Gastroesophageal sphincter (tissue), 4 donors: Measurements from ENCODE around the gene SYNPR. TPM values are rescaled to one million over a fixed set of nuclear protein-coding genes. Genes with fewer than 3 reads are reported as not detected.

Source experiments
- ATAC-seq: fragments of 150-250 bp; one replicate; pipeline ENCODE4 v1.9.1; 2016; ENCODE audit warnings: mild to moderate bottlenecking, moderate library complexity
- H3K27ac ChIP-seq, 4 donors: fragments of 200-600 bp; sonication (generic) in 3 of 4; 1 replicate in 3 of 4; 2 replicates in 1 of 4; pipeline ENCODE4 v1.5.1; 2016 to 2019
- H3K27me3 ChIP-seq: fragments of 200-600 bp; sonication (generic); one replicate; pipeline ENCODE4 v1.5.1; 2019
- H3K36me3 ChIP-seq, 2 donors: fragments of 200-600 bp; sonication (generic); one replicate each; pipeline ENCODE4 v1.5.1; 2019; ENCODE audit warnings: control low read depth in 1 of 2
- H3K4me1 ChIP-seq, 3 donors: fragments of 200-600 bp; sonication (generic); 1 replicate in 2 of 3; 2 replicates in 1 of 3; pipeline ENCODE4 v1.5.1; 2016 to 2019; ENCODE audit warnings: control low read depth in 2 of 3
- H3K4me3 ChIP-seq, 2 donors: fragments of 200-600 bp; sonication (generic); one replicate each; pipeline ENCODE4 v1.5.1; 2019; ENCODE audit warnings: mild to moderate bottlenecking in 1 of 2, moderate library complexity in 1 of 2
- H3K9me3 ChIP-seq, 3 donors: fragments of 200-600 bp; sonication (generic); one replicate each; pipeline ENCODE4 v1.5.1; 2017 to 2019; ENCODE audit warnings: control low read depth in 2 of 3
- EP300 ChIP-seq: sonication (generic); formaldehyde crosslinking; IDR thresholded peaks from one replicate; pipeline ENCODE4 v1.6.1; 2017; ENCODE audit warnings: antibody characterized with exemption, mild to moderate bottlenecking
- POLR2A ChIP-seq, 2 donors: fragments of 450-650 bp; IDR thresholded peaks; one replicate each; pipeline ENCODE4 v1.6.1; 2017; ENCODE audit warnings: antibody characterized with exemption in 2 of 2, mild to moderate bottlenecking in 2 of 2, moderate library complexity in 1 of 2
- POLR2AphosphoS5 ChIP-seq: sonication (generic); formaldehyde crosslinking; IDR thresholded peaks from one replicate; pipeline ENCODE4 v1.6.1; 2017; ENCODE audit warnings: antibody characterized with exemption
- WGBS, 2 donors: methylation state at CpG; one replicate each; pipeline ENCODE4 v1.1.5; 2018; ENCODE audit warnings: low coverage in 1 of 2; 5-methylcytosine and 5-hydroxymethylcytosine counted together
- total RNA-seq, 4 donors: library from RNA; depleted of rRNA; stranded (reverse); fragments of >200 nt; gene quantifications; one replicate each; pipeline ENCODE4 v1.1.0, GENCODE V29; 2016
- TF ChIP-seq, protein P1 (sequence below), 4 experiments: fragments of 200-600 bp in 2 of 4; fragments of 450-650 bp in 2 of 4; sonication (generic) in 1 of 4; IDR thresholded peaks; one replicate each; pipeline ENCODE4 v1.5.1; 2017 to 2019; ENCODE audit warnings: antibody characterized with exemption in 4 of 4, mild to moderate bottlenecking in 2 of 4, moderate library complexity in 2 of 4

SYNPR gene
- total RNA-seq, 4 donors from 2014 or later, result 0.47 TPM; not detected in 3

DNA sequence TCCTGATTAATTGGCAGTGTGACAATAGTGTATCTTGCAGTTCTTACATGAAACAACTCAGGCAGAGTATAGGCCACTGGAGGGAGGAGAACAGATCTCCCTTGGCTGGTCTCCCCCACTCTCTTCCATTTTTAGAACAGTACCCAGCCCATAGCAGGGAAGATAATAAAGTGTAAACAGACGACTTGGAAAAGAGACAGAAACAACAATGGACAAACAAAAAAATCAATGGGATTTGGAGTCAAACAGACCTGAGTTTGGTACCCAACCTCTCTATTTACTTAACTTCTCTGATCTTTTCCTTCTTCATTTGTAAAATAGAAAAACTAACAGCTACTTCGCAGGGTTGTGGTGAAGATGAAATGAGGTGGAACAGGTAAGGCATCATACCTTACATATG is 315.7 kb downstream of the SYNPR start:
- ATAC-seq, result no peak
- TF ChIP-seq POLR2AphosphoS5, result no peak
- TF ChIP-seq EP300, result no peak
- TF ChIP-seq, protein P1, sequence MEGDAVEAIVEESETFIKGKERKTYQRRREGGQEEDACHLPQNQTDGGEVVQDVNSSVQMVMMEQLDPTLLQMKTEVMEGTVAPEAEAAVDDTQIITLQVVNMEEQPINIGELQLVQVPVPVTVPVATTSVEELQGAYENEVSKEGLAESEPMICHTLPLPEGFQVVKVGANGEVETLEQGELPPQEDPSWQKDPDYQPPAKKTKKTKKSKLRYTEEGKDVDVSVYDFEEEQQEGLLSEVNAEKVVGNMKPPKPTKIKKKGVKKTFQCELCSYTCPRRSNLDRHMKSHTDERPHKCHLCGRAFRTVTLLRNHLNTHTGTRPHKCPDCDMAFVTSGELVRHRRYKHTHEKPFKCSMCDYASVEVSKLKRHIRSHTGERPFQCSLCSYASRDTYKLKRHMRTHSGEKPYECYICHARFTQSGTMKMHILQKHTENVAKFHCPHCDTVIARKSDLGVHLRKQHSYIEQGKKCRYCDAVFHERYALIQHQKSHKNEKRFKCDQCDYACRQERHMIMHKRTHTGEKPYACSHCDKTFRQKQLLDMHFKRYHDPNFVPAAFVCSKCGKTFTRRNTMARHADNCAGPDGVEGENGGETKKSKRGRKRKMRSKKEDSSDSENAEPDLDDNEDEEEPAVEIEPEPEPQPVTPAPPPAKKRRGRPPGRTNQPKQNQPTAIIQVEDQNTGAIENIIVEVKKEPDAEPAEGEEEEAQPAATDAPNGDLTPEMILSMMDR (IDR thresholded peaks at IDR 0.05), result no peak
- no peak for TF ChIP-seq POLR2A (IDR thresholded peaks at IDR 0.05)
- peaks cover 0 to 5% (median 0%) of the 10 kb centered on the region in 3 donors for H3K9me3 ChIP-seq
- no peaks in the 10 kb centered on the region for H3K27me3 ChIP-seq
- H3K27ac ChIP-seq, result no peak overlapping the region
- H3K4me1 ChIP-seq, result no peaks in the 10 kb centered on the region
- WGBS, 2 donors, result 53 to 67% methylated on average over 2 of the region's 2 CpGs
- H3K36me3 ChIP-seq, result no peaks in the 10 kb centered on the region
- H3K4me3 ChIP-seq, result no peak overlapping the region

DNA sequence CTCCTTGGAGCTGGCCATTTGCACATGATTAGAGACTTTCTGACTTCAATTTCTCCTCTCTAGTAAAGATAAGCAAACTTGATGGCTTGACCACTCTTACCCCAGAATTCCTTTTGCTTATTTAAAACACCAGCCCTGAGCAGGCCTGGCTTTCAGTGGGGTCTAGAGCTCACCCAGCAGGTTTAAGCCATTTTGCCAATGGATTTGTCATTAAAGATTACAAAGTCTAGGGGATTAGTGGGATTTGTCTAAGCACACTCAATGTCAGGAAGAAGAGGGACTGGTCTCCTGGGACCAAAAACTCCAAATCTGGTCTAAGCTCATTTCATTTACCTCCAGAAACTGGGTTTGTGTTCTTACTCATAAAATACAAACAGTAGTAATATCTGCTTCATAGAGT is 317.1 kb downstream of the SYNPR start:
- Histone ChIP-seq H3K4me1 (no peaks in the 10 kb centered on the region), H3K27ac (no peak overlapping the region), H3K36me3 (no peaks in the 10 kb centered on the region), H3K9me3 (no peaks in the 10 kb centered on the region), H3K4me3 (no peak overlapping the region), H3K27me3 (no peaks in the 10 kb centered on the region)
- no peak for ATAC-seq
- no peak for TF ChIP-seq POLR2A (IDR thresholded peaks at IDR 0.05)
- no peak for TF ChIP-seq EP300
- TF ChIP-seq, protein P1 (IDR thresholded peaks at IDR 0.05), result no peak
- TF ChIP-seq POLR2AphosphoS5, result no peak

DNA sequence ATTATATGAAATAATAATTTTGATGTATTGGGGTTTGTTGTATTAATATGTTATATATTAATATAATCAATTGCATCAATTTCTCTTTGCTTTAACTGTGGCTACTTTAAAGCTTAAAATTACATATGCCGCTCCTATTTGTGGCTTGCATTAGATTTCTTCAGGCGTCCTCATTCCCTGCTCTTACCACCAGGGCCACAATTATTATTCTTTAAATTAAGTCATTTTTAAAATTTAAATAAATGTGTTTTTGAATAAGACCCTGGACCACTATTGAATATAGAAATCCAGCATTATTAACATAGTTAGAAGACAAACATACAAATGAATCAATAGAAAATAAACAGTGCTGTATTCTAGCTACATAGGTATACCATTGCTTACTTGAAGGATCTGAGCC is 318.9 kb downstream of the SYNPR start:
- Histone ChIP-seq H3K4me3 (no peak overlapping the region), H3K27ac (no peak overlapping the region), H3K4me1 (no peaks in the 10 kb centered on the region), H3K36me3 (no peaks in the 10 kb centered on the region), H3K9me3 (no peaks in the 10 kb centered on the region), H3K27me3 (no peaks in the 10 kb centered on the region)
- TF ChIP-seq POLR2AphosphoS5 (no peak), EP300 (no peak), POLR2A (IDR thresholded peaks at IDR 0.05) (no peak)
- TF ChIP-seq, protein P1 (IDR thresholded peaks at IDR 0.05), result no peak
- no peak for ATAC-seq
- 88 to 95% methylated on average over 2 of the region's 2 CpGs for WGBS, 2 donors

DNA sequence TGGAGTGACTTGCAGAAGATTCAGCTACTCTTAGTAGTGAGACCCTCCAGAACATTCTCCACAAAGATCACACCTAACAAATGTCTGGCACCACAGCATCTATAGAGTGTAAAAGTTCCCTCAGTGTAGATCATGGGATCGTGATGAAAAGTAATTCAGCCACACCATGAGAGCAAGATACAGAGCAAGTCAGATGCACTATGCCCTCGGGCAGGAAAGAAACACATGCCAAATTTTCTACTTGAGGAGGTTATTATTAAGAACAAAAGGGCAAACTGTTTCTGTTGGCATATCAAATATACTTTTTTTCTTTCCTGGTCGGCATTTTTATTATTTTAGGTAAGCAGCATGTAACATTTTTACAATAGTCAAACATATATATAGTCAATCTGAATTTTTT is 329.6 kb downstream of the SYNPR start:
- ATAC-seq, result no peak
- Histone ChIP-seq H3K36me3 (no peaks in the 10 kb centered on the region), H3K4me3 (no peak overlapping the region), H3K27me3 (no peaks in the 10 kb centered on the region), H3K9me3 (no peaks in the 10 kb centered on the region), H3K27ac (no peak overlapping the region), H3K4me1 (no peaks in the 10 kb centered on the region)
- TF ChIP-seq EP300, result no peak
- no peak for TF ChIP-seq POLR2AphosphoS5
- TF ChIP-seq POLR2A (IDR thresholded peaks at IDR 0.05), result no peak
- TF ChIP-seq, protein P1 (IDR thresholded peaks at IDR 0.05), result no peak
- 67% methylated on average over 3 of the region's 3 CpGs for WGBS, 2 donors

DNA sequence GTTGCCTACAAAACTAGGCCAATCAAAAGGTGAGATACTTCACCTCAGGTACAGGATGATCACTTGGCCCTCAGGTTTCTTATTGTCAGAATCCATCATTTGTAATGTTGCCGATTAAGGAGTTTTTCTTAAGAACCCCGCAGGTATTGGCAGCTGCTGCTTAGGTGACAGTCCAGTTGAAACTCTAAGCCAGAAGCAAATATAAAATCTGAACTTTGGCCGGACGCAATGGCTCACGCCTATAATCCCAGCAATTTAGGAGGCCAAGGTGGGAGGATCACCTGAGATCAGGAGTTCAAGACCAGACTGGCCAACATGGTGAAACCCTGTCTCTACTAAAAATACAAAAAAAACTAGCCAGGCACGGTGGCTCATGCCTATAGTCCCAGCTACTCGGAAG is 331.3 kb downstream of the SYNPR start:
- no peak for ATAC-seq
- 84 to 94% methylated on average over 4 to 7 of the region's 7 CpGs for WGBS, 2 donors
- Histone ChIP-seq H3K27ac (no peak overlapping the region), H3K36me3 (no peaks in the 10 kb centered on the region), H3K27me3 (no peaks in the 10 kb centered on the region), H3K9me3 (no peaks in the 10 kb centered on the region), H3K4me3 (no peak overlapping the region), H3K4me1 (no peaks in the 10 kb centered on the region)
- TF ChIP-seq POLR2AphosphoS5 (no peak), EP300 (no peak), POLR2A (IDR thresholded peaks at IDR 0.05) (no peak)
- TF ChIP-seq, protein P1 (IDR thresholded peaks at IDR 0.05), result no peak
